ENCODE results near the gene FOXK2. TPM values are rescaled to one million over a fixed set of nuclear protein-coding genes. Genes with fewer than 3 reads are reported as not detected.

Gene FOXK2
- total and polyA plus RNA-seq, 2 experiments from 2014 or later, result 5.6 to 43.0 TPM

- TF ChIP-seq EZH2 (IDR thresholded peaks at IDR 0.05; ENCODE audit: insufficient read depth, poor library complexity, severe bottlenecking) (no peak), EZH2phosphoT487 (IDR thresholded peaks at IDR 0.05; ENCODE audit: insufficient read depth, low read depth) (no peak)
- no peak overlapping the region for H3K27ac ChIP-seq
- no peaks in the 10 kb centered on the region for H3K9me3 ChIP-seq (ENCODE audit: low read depth)
- no peak overlapping the region for H3K4me3 ChIP-seq
- in situ Hi-C loops (cut with MboI), result no loop called here
- H3K27me3 ChIP-seq (replicated peaks; ENCODE audit: insufficient read depth), result no peaks in the 10 kb centered on the region
- 90 to 94% methylated on average over 15 of the region's 15 CpGs for WGBS, 2 experiments (ENCODE audit: low coverage in 1 of 2, low lambda C conversion rate in 2 of 2, missing lambda C conversion rate in 2 of 2)
- H3K9me2 ChIP-seq (ENCODE audit: insufficient read depth), result no peaks in the 10 kb centered on the region
- no peaks in the 10 kb centered on the region for H3F3A ChIP-seq (ENCODE audit: insufficient read depth)
- H3K36me3 ChIP-seq (ENCODE audit: low read depth), result peaks cover 57% of the 10 kb centered on the region
- no peak overlapping the region for H3K4me2 ChIP-seq (ENCODE audit: unreplicated experiment)
- no peaks in the 10 kb centered on the region for H4K20me1 ChIP-seq (ENCODE audit: insufficient read depth)
- no peaks in the 10 kb centered on the region for H3K4me1 ChIP-seq (ENCODE audit: insufficient read depth)
- no peak overlapping the region for H3K9ac ChIP-seq
- H2AFZ ChIP-seq, result no peak overlapping the region
- no peak for DNase-seq
- H3K79me2 ChIP-seq (ENCODE audit: insufficient read depth), result peaks cover 57% of the 10 kb centered on the region
These were observed 104.2 kb downstream of the FOXK2 start for GRCh38 chr17:82623707-82624106.

GRCh38 chr17:82627405-82627804, 107.9 kb downstream of the FOXK2 start:
- Histone ChIP-seq H3K9me2 (ENCODE audit: insufficient read depth) (no peaks in the 10 kb centered on the region), H3K27me3 (replicated peaks; ENCODE audit: insufficient read depth) (no peaks in the 10 kb centered on the region), H3K9ac (no peak overlapping the region), H3K4me3 (no peak overlapping the region), H3K4me2 (ENCODE audit: unreplicated experiment) (no peak overlapping the region), H4K20me1 (ENCODE audit: insufficient read depth) (no peaks in the 10 kb centered on the region), H3K36me3 (ENCODE audit: low read depth) (peaks cover 32% of the 10 kb centered on the region; the same call in 1 of the 2 replicates), H3F3A (ENCODE audit: insufficient read depth) (no peaks in the 10 kb centered on the region), H3K9me3 (ENCODE audit: low read depth) (no peaks in the 10 kb centered on the region), H3K27ac (no peak overlapping the region), H3K4me1 (ENCODE audit: insufficient read depth) (no peaks in the 10 kb centered on the region), H2AFZ (no peak overlapping the region), H3K79me2 (ENCODE audit: insufficient read depth) (peaks cover 85% of the 10 kb centered on the region)
- no peak for TF ChIP-seq EZH2phosphoT487 (IDR thresholded peaks at IDR 0.05; ENCODE audit: insufficient read depth, low read depth)
- TF ChIP-seq EZH2 (IDR thresholded peaks at IDR 0.05; ENCODE audit: insufficient read depth, poor library complexity, severe bottlenecking), result no peak
- 90 to 91% methylated on average over 18 to 21 of the region's 21 CpGs for WGBS, 2 experiments (ENCODE audit: low coverage in 1 of 2, low lambda C conversion rate in 2 of 2, missing lambda C conversion rate in 2 of 2)
- in situ Hi-C loops (cut with MboI), result no loop called here
- DNase-seq, result no peak

- H3K9me3 ChIP-seq (ENCODE audit: low read depth), result no peaks in the 10 kb centered on the region
- H3K4me1 ChIP-seq (ENCODE audit: insufficient read depth), result no peaks in the 10 kb centered on the region
- no peaks in the 10 kb centered on the region for H4K20me1 ChIP-seq (ENCODE audit: insufficient read depth)
- 80 to 84% methylated on average over 7 to 8 of the region's 8 CpGs for WGBS, 2 experiments (ENCODE audit: low coverage in 1 of 2, low lambda C conversion rate in 2 of 2, missing lambda C conversion rate in 2 of 2)
- no peaks in the 10 kb centered on the region for H3K9me2 ChIP-seq (ENCODE audit: insufficient read depth)
- H3K27me3 ChIP-seq (replicated peaks; ENCODE audit: insufficient read depth), result no peaks in the 10 kb centered on the region
- no peak overlapping the region for H2AFZ ChIP-seq
- no peaks in the 10 kb centered on the region for H3F3A ChIP-seq (ENCODE audit: insufficient read depth)
- H3K79me2 ChIP-seq (ENCODE audit: insufficient read depth), result peaks cover 92% of the 10 kb centered on the region
- in situ Hi-C loops (cut with MboI), result no loop called here
- peaks cover 25% of the 10 kb centered on the region; the same call in 1 of the 2 replicates for H3K36me3 ChIP-seq (ENCODE audit: low read depth)
- no peak for DNase-seq
- no peak overlapping the region for H3K4me2 ChIP-seq (ENCODE audit: unreplicated experiment)
- no peak overlapping the region for H3K27ac ChIP-seq
- H3K4me3 ChIP-seq, result no peak overlapping the region
- no peak overlapping the region for H3K9ac ChIP-seq
- no peak for TF ChIP-seq EZH2 (IDR thresholded peaks at IDR 0.05; ENCODE audit: insufficient read depth, poor library complexity, severe bottlenecking)
- TF ChIP-seq EZH2phosphoT487 (IDR thresholded peaks at IDR 0.05; ENCODE audit: insufficient read depth, low read depth), result no peak
These were observed 110.2 kb downstream of the FOXK2 start for GRCh38 chr17:82629748-82630147.

GRCh38 chr17:82630212-82630611, 110.7 kb downstream of the FOXK2 start:
- Histone ChIP-seq H4K20me1 (ENCODE audit: insufficient read depth) (no peaks in the 10 kb centered on the region), H3K9me2 (ENCODE audit: insufficient read depth) (no peaks in the 10 kb centered on the region), H3K27ac (no peak overlapping the region), H3K9me3 (ENCODE audit: low read depth) (no peaks in the 10 kb centered on the region), H3K4me2 (ENCODE audit: unreplicated experiment) (no peak overlapping the region), H3K27me3 (replicated peaks; ENCODE audit: insufficient read depth) (no peaks in the 10 kb centered on the region), H3K4me3 (no peak overlapping the region), H3K4me1 (ENCODE audit: insufficient read depth) (no peaks in the 10 kb centered on the region), H3K79me2 (ENCODE audit: insufficient read depth) (peaks cover 92% of the 10 kb centered on the region), H3K36me3 (ENCODE audit: low read depth) (peaks cover 20% of the 10 kb centered on the region; the same call in 1 of the 2 replicates), H3F3A (ENCODE audit: insufficient read depth) (no peaks in the 10 kb centered on the region), H3K9ac (no peak overlapping the region), H2AFZ (no peak overlapping the region)
- WGBS, 2 experiments (ENCODE audit: low coverage in 1 of 2, low lambda C conversion rate in 2 of 2, missing lambda C conversion rate in 2 of 2), result 95 to 99% methylated on average over 10 to 12 of the region's 12 CpGs
- DNase-seq, result no peak
- TF ChIP-seq EZH2 (IDR thresholded peaks at IDR 0.05; ENCODE audit: insufficient read depth, poor library complexity, severe bottlenecking), result no peak
- TF ChIP-seq EZH2phosphoT487 (IDR thresholded peaks at IDR 0.05; ENCODE audit: insufficient read depth, low read depth), result no peak
- in situ Hi-C loops (cut with MboI), result no loop called here

- Histone ChIP-seq H3K79me2 (ENCODE audit: insufficient read depth) (peaks cover 97% of the 10 kb centered on the region), H3K4me3 (no peak overlapping the region), H3K27me3 (replicated peaks; ENCODE audit: insufficient read depth) (no peaks in the 10 kb centered on the region), H2AFZ (no peak overlapping the region), H4K20me1 (ENCODE audit: insufficient read depth) (no peaks in the 10 kb centered on the region; the same call in 1 of the 2 replicates), H3K9ac (no peak overlapping the region), H3K9me3 (ENCODE audit: low read depth) (no peaks in the 10 kb centered on the region), H3F3A (ENCODE audit: insufficient read depth) (no peaks in the 10 kb centered on the region), H3K4me1 (ENCODE audit: insufficient read depth) (no peaks in the 10 kb centered on the region), H3K36me3 (ENCODE audit: low read depth) (peaks cover 16% of the 10 kb centered on the region; the same call in 1 of the 2 replicates), H3K27ac (no peak overlapping the region), H3K4me2 (ENCODE audit: unreplicated experiment) (no peak overlapping the region), H3K9me2 (ENCODE audit: insufficient read depth) (no peaks in the 10 kb centered on the region)
- DNase-seq, result no peak
- WGBS, 2 experiments (ENCODE audit: low coverage in 1 of 2, low lambda C conversion rate in 2 of 2, missing lambda C conversion rate in 2 of 2), result 69 to 70% methylated on average over 6 of the region's 6 CpGs
- in situ Hi-C loops (cut with MboI), result no loop called here
- TF ChIP-seq EZH2 (IDR thresholded peaks at IDR 0.05; ENCODE audit: insufficient read depth, poor library complexity, severe bottlenecking) (no peak), EZH2phosphoT487 (IDR thresholded peaks at IDR 0.05; ENCODE audit: insufficient read depth, low read depth) (no peak)
These were observed 112.0 kb downstream of the FOXK2 start for GRCh38 chr17:82631544-82631943.

Measured in GM23248 (cell line).